H1 (cell line): ENCODE measurements around the gene GPT2. TPM values are rescaled to one million over a fixed set of nuclear protein-coding genes. Genes with fewer than 3 reads are reported as not detected.

Experiments used
- polyA plus RNA-seq, 7 experiments: library from polyadenylated mRNA; depleted of rRNA in 3 of 7; stranded (reverse) in 5 of 7; unstranded in 2 of 7; fragments of >200 nt in 5 of 7; fragments of 200-250 nt in 2 of 7; gene quantifications; 1 replicate in 5 of 7; 2 replicates in 1 of 7; 4 replicates in 1 of 7; pipeline versions ENCODE4 v1.2.1 to v1.2.3, GENCODE V29; 2011 to 2013; ENCODE audit warnings: missing spikeins in 2 of 7, mixed read lengths in 2 of 7
- small RNA-seq: library from polyadenylated mRNA; stranded (forward); fragments of <200 nt; extraction: miRNeasy Mini kit (QIAGEN cat#:217004); gene quantifications from one replicate; pipeline ENCODE3, GENCODE V24; 2013; ENCODE audit not compliant: insufficient read depth
- total RNA-seq: library from RNA; stranded (reverse); fragmentation: NEBNext Ultra II Directional; extraction: Animal tissue kit (Norgen Biotek cat#: 25700); gene quantifications from 2 replicates; pipeline ENCODE4 v1.2.1, GENCODE V29; 2021

Gene GPT2
- total and polyA plus RNA-seq, 2 of the 8 experiments (the other 6 are each of a cell fraction or from before 2014, with no cell fraction given): 71.6 to 94.1 TPM

Small RNA genes lying within 50 kb of the gene (small RNA-seq; reads per million reads assigned to genes)
- not detected for gene AC007225.2

Other genes starting within 250 kb of the GPT2 start
- gene VPS35, start 195.2 kb upstream of the GPT2 start, total RNA-seq: 58.1 and 66.9 TPM in 2 replicates
- 8.9 and 10.3 TPM in 2 replicates for gene VPS35, start 195.2 kb upstream of the GPT2 start, polyA plus RNA-seq (2011; rRNA removed)
- gene ORC6, start 194.7 kb upstream of the GPT2 start, total RNA-seq: 64.7 and 67.4 TPM in 2 replicates
- 35.5 and 41.8 TPM in 2 replicates for gene ORC6, start 194.7 kb upstream of the GPT2 start, polyA plus RNA-seq (2011; rRNA removed)
- gene MYLK3, start 136.0 kb upstream of the GPT2 start, total RNA-seq: 0.23 and 0.35 TPM in 2 replicates
- gene MYLK3, start 136.0 kb upstream of the GPT2 start, polyA plus RNA-seq (2011; rRNA removed): 0.14 and 0.19 TPM in 2 replicates
- gene C16orf87, start 53.2 kb upstream of the GPT2 start, total RNA-seq: 20.6 and 21.8 TPM in 2 replicates
- 3.4 and 4.8 TPM in 2 replicates for gene C16orf87, start 53.2 kb upstream of the GPT2 start, polyA plus RNA-seq (2011; rRNA removed)
- 93.8 and 97.4 TPM in 2 replicates for gene DNAJA2, start 89.3 kb downstream of the GPT2 start, total RNA-seq
- gene DNAJA2, start 89.3 kb downstream of the GPT2 start, polyA plus RNA-seq (2011; rRNA removed): 6.3 and 9.4 TPM in 2 replicates